Smooth muscle cell (in vitro differentiated cells): ENCODE results near the gene SP3. TPM values are rescaled to one million over a fixed set of nuclear protein-coding genes. Genes with fewer than 3 reads are reported as not detected.

Source experiments
- DNase-seq: peaks from one replicate; lab custom pipeline; 2025; ENCODE audit not compliant: unreplicated experiment; lab: John Stamatoyannopoulos, UW
- H2AFZ ChIP-seq: fragments of 200-600 bp; sonication (generic); 2 replicates; pipeline ENCODE4 v1.6.0; 2016; ENCODE audit warnings: antibody characterized with exemption, low read depth, mild to moderate bottlenecking
- H3F3A ChIP-seq: fragments of 200-600 bp; sonication (generic); 2 replicates; pipeline ENCODE4 v1.6.0; 2017; ENCODE audit warnings: antibody characterized with exemption, low read depth
- H3K27ac ChIP-seq: fragments of 200-600 bp; sonication (generic); 2 replicates; pipeline ENCODE4 v1.5.1; 2016; ENCODE audit warnings: low read depth, mild to moderate bottlenecking
- H3K27me3 ChIP-seq: fragments of 200-600 bp; sonication (generic); 2 replicates; pipeline ENCODE4 v1.6.1; 2016; ENCODE audit warnings: low read depth, mild to moderate bottlenecking
- H3K36me3 ChIP-seq: fragments of 200-600 bp; sonication (generic); 2 replicates; pipeline ENCODE4 v1.5.1; 2016; ENCODE audit warnings: low read depth
- H3K4me1 ChIP-seq: fragments of 200-600 bp; sonication (generic); 2 replicates; pipeline ENCODE4 v1.5.1; 2016; ENCODE audit warnings: low read depth
- H3K4me2 ChIP-seq: fragments of 200-600 bp; sonication (generic); 2 replicates; pipeline ENCODE4 v1.6.0; 2016; ENCODE audit warnings: mild to moderate bottlenecking
- H3K4me3 ChIP-seq: fragments of 200-600 bp; sonication (generic); 2 replicates; pipeline ENCODE4 v1.5.1; 2016; ENCODE audit warnings: mild to moderate bottlenecking
- H3K79me2 ChIP-seq: fragments of 200-600 bp; sonication (generic); 2 replicates; pipeline ENCODE4 v1.6.0; 2016; ENCODE audit warnings: low read depth, mild to moderate bottlenecking
- H3K9ac ChIP-seq: fragments of 200-600 bp; sonication (generic); 2 replicates; pipeline ENCODE4 v1.6.0; 2016; ENCODE audit warnings: low read depth
- H3K9me3 ChIP-seq: fragments of 200-600 bp; sonication (generic); replicated peaks from 2 replicates; pipeline ENCODE4 v1.5.1; 2016; ENCODE audit warnings: low read depth
- H4K20me1 ChIP-seq: fragments of 200-600 bp; sonication (generic); 2 replicates; pipeline ENCODE4 v1.6.0; 2016; ENCODE audit warnings: low read depth
- CTCF ChIP-seq: fragments of 200-600 bp; sonication (generic); IDR thresholded peaks from 2 replicates; pipeline ENCODE4 v1.5.1; 2017; ENCODE audit warnings: borderline replicate concordance, mild to moderate bottlenecking, antibody characterized with exemption; ENCODE audit not compliant: insufficient read depth, poor library complexity, severe bottlenecking
- WGBS: methylation state at CpG from one replicate; pipeline ENCODE4 v1.1.7; 2016; ENCODE audit warnings: low lambda C conversion rate; 5-methylcytosine and 5-hydroxymethylcytosine counted together
- polyA plus RNA-seq: library from polyadenylated mRNA; unstranded; fragments of >200 nt; fragmentation: Nextera tagmentation; extraction: Ambion mirVana; gene quantifications from 2 replicates; pipeline ENCODE4 v1.2.1, GENCODE V29; 2016
- total RNA-seq: library from RNA; depleted of rRNA; stranded (reverse); fragments of >200 nt; gene quantifications from 2 replicates; pipeline ENCODE4 v1.2.3, GENCODE V29; 2014

The SP3 gene
- total and polyA plus RNA-seq, 2 experiments from 2014 or later: 24.5 to 84.5 TPM

- Histone ChIP-seq H3K4me1 (no peaks in the 10 kb centered on the region), H4K20me1 (no peaks in the 10 kb centered on the region), H3K27ac (no peak overlapping the region), H3K9ac (no peak overlapping the region), H3F3A (no peaks in the 10 kb centered on the region), H3K4me3 (no peak overlapping the region), H3K4me2 (no peak overlapping the region), H3K9me3 (no peaks in the 10 kb centered on the region), H3K79me2 (no peaks in the 10 kb centered on the region), H3K36me3 (no peaks in the 10 kb centered on the region), H2AFZ (no peak overlapping the region), H3K27me3 (no peaks in the 10 kb centered on the region)
- TF ChIP-seq CTCF: no peak
- no peak for DNase-seq
- 68% methylated on average over 13 of the region's 13 CpGs for WGBS
Observed at GRCh38 chr2:173874003-173874893, 90.9 kb downstream of the SP3 start.

- no peak overlapping the region for H3K4me3 ChIP-seq
- no peak overlapping the region for H3K27ac ChIP-seq
- no peaks in the 10 kb centered on the region for H3K4me1 ChIP-seq
- no peak overlapping the region for H3K4me2 ChIP-seq
- WGBS: 80% methylated on average over 5 of the region's 5 CpGs
- H2AFZ ChIP-seq: no peak overlapping the region
- no peaks in the 10 kb centered on the region for H3K27me3 ChIP-seq
- no peaks in the 10 kb centered on the region for H3K9me3 ChIP-seq
- H3K36me3 ChIP-seq: no peaks in the 10 kb centered on the region
- no peak overlapping the region for H3K9ac ChIP-seq
- H3K79me2 ChIP-seq: no peaks in the 10 kb centered on the region
- no peak for DNase-seq
- no peak for TF ChIP-seq CTCF
- H4K20me1 ChIP-seq: no peaks in the 10 kb centered on the region
- no peaks in the 10 kb centered on the region for H3F3A ChIP-seq
Observed at GRCh38 chr2:173872714-173873113, 92.5 kb downstream of the SP3 start.

GRCh38 chr2:173869244-173870229 lies 95.6 kb downstream of the SP3 start:
- H3K27ac ChIP-seq: no peak overlapping the region
- H3K79me2 ChIP-seq: no peaks in the 10 kb centered on the region
- TF ChIP-seq CTCF: no peak
- 75% methylated on average over 8 of the region's 8 CpGs for WGBS
- H3K36me3 ChIP-seq: no peaks in the 10 kb centered on the region
- no peak overlapping the region for H3K4me2 ChIP-seq
- no peaks in the 10 kb centered on the region for H4K20me1 ChIP-seq
- no peak overlapping the region for H2AFZ ChIP-seq
- no peaks in the 10 kb centered on the region for H3K27me3 ChIP-seq
- H3K4me3 ChIP-seq: no peak overlapping the region
- H3F3A ChIP-seq: no peaks in the 10 kb centered on the region
- no peak overlapping the region for H3K9ac ChIP-seq
- no peak for DNase-seq
- no peaks in the 10 kb centered on the region for H3K9me3 ChIP-seq
- H3K4me1 ChIP-seq: peaks cover 9% of the 10 kb centered on the region
